ENCODE measurements around the gene LARP6.
A peak's percentile ranks its signal among the peaks of the same experiment; 100 is the strongest.

The LARP6 gene

DNA sequence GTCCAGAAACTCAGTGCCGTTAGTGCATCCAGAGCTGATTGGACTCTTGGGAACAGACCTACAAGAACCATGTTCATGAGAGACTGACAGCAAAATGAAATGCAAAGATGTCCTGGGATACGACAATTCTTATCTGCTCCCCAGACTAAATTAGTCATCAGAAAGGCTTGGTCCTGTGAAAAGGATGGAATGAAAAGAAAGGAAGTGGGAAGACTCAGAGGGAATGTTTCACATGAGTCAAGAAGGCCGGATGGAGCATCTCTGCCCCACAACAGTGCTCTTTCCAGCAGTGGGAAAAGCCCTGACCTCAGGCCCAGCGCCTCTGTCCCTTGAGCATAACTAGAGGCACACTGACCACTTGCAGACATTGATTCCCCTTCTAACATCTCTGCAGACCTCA is 51.3 kb downstream of the LARP6 start:
- no peak for TF ChIP-seq GATA1 (IDR thresholded peaks at IDR 0.05; ENCODE audit: low read depth, low read length)
- TF ChIP-seq POLR2A (IDR thresholded peaks at IDR 0.05; ENCODE audit: low read length) = no peak
- no peak for DNase-seq

DNA sequence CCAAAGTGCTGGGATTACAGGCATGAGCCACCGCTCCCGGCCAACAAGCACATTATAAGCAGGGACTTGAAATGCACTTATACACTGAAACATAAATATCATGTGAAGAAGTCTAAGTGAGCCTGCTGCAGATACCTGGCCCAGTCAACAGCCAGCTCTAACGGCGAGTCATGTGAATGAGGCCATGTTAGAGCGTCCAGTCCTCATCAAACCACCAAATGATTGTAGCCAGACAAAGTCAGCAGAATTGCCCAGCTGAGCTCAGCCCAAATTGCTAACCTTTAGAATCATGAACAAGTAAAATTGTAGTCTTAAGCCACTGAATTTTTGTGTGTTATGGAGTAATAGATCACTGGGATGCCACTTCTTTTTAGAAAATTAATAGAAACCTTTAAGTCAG is 52.8 kb downstream of the LARP6 start:
- no peak for TF ChIP-seq GATA1 (IDR thresholded peaks at IDR 0.05; ENCODE audit: low read depth, low read length)
- no peak for TF ChIP-seq POLR2A (IDR thresholded peaks at IDR 0.05; ENCODE audit: low read length)

DNA sequence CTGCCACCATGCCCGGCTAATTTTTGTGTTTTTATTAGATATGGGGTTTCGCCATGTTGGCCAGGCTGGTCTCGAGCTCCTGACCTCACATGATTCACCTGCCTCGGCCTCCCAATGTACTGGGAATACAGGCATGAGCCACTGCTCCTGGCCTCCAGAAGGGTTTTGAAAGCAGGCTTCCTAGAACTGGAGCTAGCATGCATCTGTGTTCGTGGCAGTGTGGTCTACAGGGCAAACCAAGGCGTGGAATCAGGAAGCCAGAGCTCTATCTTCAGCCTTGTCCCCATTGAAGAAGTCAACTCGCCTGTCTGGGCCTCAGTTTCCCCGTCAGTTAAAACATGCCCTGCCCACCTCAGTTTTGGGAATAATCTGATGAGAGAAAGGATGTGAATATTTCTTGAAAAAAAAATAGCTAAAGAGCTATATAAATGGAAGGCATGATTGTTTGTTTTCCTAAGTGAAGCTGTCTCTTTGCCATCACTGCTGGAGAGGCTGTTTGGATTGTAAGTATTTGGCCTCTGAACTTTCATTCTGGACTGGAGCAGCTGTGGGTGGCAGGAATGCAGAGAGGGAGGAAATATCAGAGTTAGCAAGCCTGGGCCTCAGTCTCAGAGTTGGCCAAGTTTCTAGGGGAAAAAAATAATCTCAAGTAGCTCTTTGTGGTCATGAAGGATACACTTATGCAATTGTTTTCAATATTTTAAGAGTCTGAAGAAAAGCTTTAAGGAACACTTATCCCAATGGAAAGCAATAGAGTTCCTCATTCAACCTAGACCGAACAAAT is 54.1 kb downstream of the LARP6 start:
- TF ChIP-seq GATA1 (IDR thresholded peaks at IDR 0.05; ENCODE audit: low read depth, low read length) = no peak
- no peak for TF ChIP-seq POLR2A (IDR thresholded peaks at IDR 0.05; ENCODE audit: low read length)
- no peak for DNase-seq

More for the DNA sequence above, 52.8 kb downstream of the LARP6 start:
- no peak for DNase-seq

GRCh38 chr15:70797464-70797863 is 56.5 kb downstream of the LARP6 start:
- no peak for TF ChIP-seq POLR2A (IDR thresholded peaks at IDR 0.05; ENCODE audit: low read length)
- TF ChIP-seq GATA1 (IDR thresholded peaks at IDR 0.05; ENCODE audit: low read depth, low read length) = no peak
- no peak for DNase-seq

DNA sequence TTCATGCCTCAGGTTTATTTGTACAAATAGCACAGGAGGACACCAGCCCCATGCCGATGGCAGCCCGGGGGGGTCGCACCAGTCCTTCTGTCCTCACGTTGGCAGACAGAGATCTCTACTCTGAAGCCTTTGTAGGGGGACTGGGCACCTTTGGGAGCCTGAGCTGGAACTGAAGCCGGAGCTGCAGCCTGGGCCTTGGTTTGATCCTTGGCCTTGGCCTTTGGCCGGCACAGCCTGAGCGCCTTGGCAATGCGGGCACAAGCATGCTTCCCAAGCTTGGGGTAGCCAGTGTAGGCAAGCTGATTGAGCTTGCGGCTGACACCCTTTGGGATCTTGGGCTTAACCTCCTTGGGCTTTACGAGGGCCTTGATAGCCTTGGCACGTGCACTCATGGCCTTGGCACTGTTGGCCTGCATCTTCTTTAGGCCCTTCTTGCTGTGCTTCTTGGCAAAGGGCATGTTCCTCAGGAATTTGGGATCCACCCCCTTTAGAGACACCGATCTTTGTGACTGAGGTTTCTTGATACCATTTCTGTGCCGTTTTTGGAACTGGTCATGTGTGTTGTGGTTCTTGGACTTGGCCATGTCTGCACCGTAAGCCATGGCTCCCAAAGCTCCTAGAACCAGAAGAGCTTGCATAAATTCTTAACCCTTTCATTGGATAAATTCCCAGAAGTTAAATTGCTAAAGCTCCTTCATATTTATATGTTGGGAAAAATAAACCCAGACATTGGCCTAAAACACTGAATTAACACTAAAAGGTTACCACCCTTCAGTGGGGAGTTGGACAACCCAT is 57.2 kb downstream of the LARP6 start:
- no peak for DNase-seq
- TF ChIP-seq GATA1 (IDR thresholded peaks at IDR 0.05; ENCODE audit: low read depth, low read length) (no peak), POLR2A (IDR thresholded peaks at IDR 0.05; ENCODE audit: low read length) (no peak)

DNA sequence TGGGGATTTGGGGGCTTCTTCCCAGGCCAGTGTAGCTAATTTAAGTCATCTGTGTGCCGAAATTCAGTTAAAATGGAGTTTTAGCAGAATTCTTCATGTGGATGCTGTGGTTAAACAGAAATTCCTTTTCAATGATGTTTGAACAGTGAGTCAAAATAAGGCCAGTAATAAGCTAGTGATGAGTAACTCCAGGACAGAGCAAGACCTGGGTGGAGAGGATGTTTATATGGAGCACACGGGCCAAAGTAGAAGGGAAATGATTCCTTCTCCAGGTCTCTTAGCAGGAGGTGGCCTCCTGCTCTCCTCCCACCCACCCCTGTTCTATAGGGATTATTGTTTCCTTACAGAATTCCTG is 58.7 kb downstream of the LARP6 start:
- TF ChIP-seq POLR2A (IDR thresholded peaks at IDR 0.05; ENCODE audit: low read length) = no peak
- TF ChIP-seq GATA1 (IDR thresholded peaks at IDR 0.05; ENCODE audit: low read depth, low read length) = no peak
- no peak for DNase-seq

- no peak for DNase-seq
- TF ChIP-seq GATA1 (IDR thresholded peaks at IDR 0.05; ENCODE audit: low read depth, low read length) = no peak
- TF ChIP-seq POLR2A (IDR thresholded peaks at IDR 0.05; ENCODE audit: low read length) = no peak
Observed at GRCh38 chr15:70794596-70795310, 59.2 kb downstream of the LARP6 start.

DNA sequence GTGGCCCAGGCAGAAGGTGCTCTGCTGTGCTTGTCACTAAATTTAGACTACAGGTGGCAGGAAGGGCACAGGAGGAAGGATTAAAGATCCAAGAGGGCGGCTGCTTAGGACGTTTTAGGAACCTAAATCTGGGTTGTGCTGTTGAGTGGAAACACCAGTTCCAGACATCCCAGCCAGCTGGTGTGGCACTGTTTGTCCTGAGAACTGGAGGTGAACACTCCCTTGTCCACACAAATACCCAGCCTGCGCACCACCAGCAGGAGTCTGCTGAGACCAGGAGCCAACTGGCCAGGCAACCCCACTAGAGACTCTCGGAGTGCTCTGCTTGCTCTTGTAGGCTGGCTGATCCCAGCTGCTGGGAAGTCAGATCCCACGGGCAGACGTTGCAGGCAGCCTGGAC is 60.3 kb downstream of the LARP6 start:
- TF ChIP-seq POLR2A (IDR thresholded peaks at IDR 0.05; ENCODE audit: low read length) = no peak
- TF ChIP-seq GATA1 (IDR thresholded peaks at IDR 0.05; ENCODE audit: low read depth, low read length) = no peak
- no peak for DNase-seq

DNA sequence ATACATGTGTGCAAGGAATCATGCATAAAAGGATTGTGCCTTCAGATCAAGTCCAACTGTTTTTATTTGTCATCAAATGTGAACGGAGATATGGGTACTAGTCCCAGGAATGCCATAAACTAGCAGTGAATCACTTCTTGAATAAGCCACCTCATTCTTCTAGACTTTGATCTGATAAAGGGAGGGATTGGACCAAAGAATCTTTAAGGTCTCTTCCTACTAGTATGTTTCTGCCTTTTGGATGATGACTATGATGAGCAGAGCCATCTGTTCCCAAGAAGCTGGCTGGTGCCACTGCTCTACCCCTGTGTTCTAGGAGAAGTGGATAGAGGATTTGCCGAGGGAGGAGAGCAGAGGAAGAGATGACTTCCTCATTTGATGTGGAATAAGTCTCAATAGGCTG is 61.8 kb downstream of the LARP6 start:
- no peak for DNase-seq
- TF ChIP-seq POLR2A (IDR thresholded peaks at IDR 0.05; ENCODE audit: low read length) (no peak), GATA1 (IDR thresholded peaks at IDR 0.05; ENCODE audit: low read depth, low read length) (no peak)

- TF ChIP-seq POLR2A (IDR thresholded peaks at IDR 0.05; ENCODE audit: low read length) = no peak
- no peak for TF ChIP-seq GATA1 (IDR thresholded peaks at IDR 0.05; ENCODE audit: low read depth, low read length)
Observed at GRCh38 chr15:70791259-70791658, 62.7 kb downstream of the LARP6 start.

GRCh38 chr15:70789213-70789612 is 64.7 kb downstream of the LARP6 start:
- TF ChIP-seq POLR2A (IDR thresholded peaks at IDR 0.05; ENCODE audit: low read length) (no peak), GATA1 (IDR thresholded peaks at IDR 0.05; ENCODE audit: low read depth, low read length) (no peak)
- DNase-seq = peak; percentile 6 to 15

More at GRCh38 chr15:70791259-70791658, 62.7 kb downstream of the LARP6 start:
- DNase-seq = no peak

GRCh38 chr15:70788114-70789049 is 65.6 kb downstream of the LARP6 start:
- no peak for TF ChIP-seq POLR2A (IDR thresholded peaks at IDR 0.05; ENCODE audit: low read length)
- TF ChIP-seq GATA1 (IDR thresholded peaks at IDR 0.05; ENCODE audit: low read depth, low read length) = no peak
- no peak for DNase-seq

GRCh38 chr15:70786996-70787395 is 67.0 kb downstream of the LARP6 start:
- no peak for DNase-seq
- TF ChIP-seq GATA1 (IDR thresholded peaks at IDR 0.05; ENCODE audit: low read depth, low read length) (no peak), POLR2A (IDR thresholded peaks at IDR 0.05; ENCODE audit: low read length) (no peak)
